ENCODE data around the gene BABAM2. TPM values are rescaled to one million over a fixed set of nuclear protein-coding genes. Genes with fewer than 3 reads are reported as not detected.

The BABAM2 gene
- total RNA-seq, 1 experiment from 2014 or later, result 27.1 TPM

DNA sequence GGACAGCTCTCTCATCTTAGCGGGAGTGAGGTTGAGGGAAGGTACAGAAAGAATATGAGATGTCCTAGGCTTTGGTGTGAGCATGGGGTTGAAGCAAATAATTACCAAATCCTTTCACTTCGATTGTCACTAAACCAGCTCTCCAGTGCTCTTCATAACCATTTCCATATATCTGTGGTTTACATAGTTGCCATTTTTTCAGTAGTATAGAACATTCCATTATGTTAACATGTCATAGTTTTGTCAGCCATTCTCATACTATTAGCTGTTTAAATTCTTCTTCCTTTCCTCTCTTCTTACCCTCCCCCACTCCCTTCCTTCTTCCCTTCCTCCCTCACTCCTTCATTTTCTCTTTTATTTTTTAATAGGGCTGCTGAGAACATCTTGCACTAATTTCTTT is 205.9 kb downstream of the BABAM2 start:
- Histone ChIP-seq H3K79me1 (ENCODE audit: insufficient read depth, low read depth, low read length, poor library complexity, severe bottlenecking) (no peaks in the 10 kb centered on the region), H3K4ac (ENCODE audit: low read depth, low read length) (no peak overlapping the region), H2BK20ac (ENCODE audit: low read depth, low read length, poor library complexity, severe bottlenecking) (no peak overlapping the region), H2AFZ (ENCODE audit: low read length) (no peak overlapping the region), H3T11ph (ENCODE audit: low read length) (no peak overlapping the region), H4K8ac (replicated peaks; ENCODE audit: insufficient read length, low read depth, low read length) (no peak overlapping the region), H4K20me1 (ENCODE audit: control insufficient read depth, insufficient read depth, insufficient read length) (no peaks in the 10 kb centered on the region), H4K5ac (ENCODE audit: insufficient read length, low read depth, low read length) (no peak overlapping the region), H3K23ac (ENCODE audit: insufficient read length, low read depth, low read length) (no peak overlapping the region), H3K56ac (ENCODE audit: insufficient read length, low read depth, low read length) (no peak overlapping the region), H3K9me3 (ENCODE audit: control insufficient read depth, low read depth, low read length) (no peaks in the 10 kb centered on the region), H2BK120ac (ENCODE audit: low read depth, low read length, poor library complexity, severe bottlenecking) (no peak overlapping the region), H3K27ac (ENCODE audit: insufficient read length, low read depth, low read length) (no peak overlapping the region), H2BK5ac (ENCODE audit: insufficient read length, low read length) (no peak overlapping the region), H3K18ac (ENCODE audit: insufficient read length, low read depth, low read length) (no peak overlapping the region), H2AK5ac (ENCODE audit: insufficient read length, low read length) (no peak overlapping the region), H3K27me3 (ENCODE audit: insufficient read depth, low read length) (no peaks in the 10 kb centered on the region; the same call in 1 of the 2 replicates), H2BK15ac (ENCODE audit: low read depth, low read length) (no peak overlapping the region), H3K23me2 (ENCODE audit: insufficient read length, low read depth, low read length, poor library complexity, severe bottlenecking) (no peaks in the 10 kb centered on the region), H3K14ac (ENCODE audit: insufficient read depth, low read length) (no peak overlapping the region), H3K79me2 (ENCODE audit: insufficient read depth, low read length) (no peaks in the 10 kb centered on the region), H2BK12ac (ENCODE audit: insufficient read length, low read depth, low read length) (no peak overlapping the region), H3K4me2 (ENCODE audit: insufficient read depth, insufficient read length, low read length) (no peak overlapping the region), H3K4me1 (ENCODE audit: insufficient read depth, low read length) (no peaks in the 10 kb centered on the region), H3K9ac (ENCODE audit: extremely low read depth, insufficient read length, low read length) (no peak overlapping the region), H4K91ac (ENCODE audit: insufficient read length, low read depth, low read length) (no peak overlapping the region)
- no CpG with 5 or more reads among the region's 2 CpGs for WGBS (ENCODE audit: extremely low coverage, insufficient read length, low lambda C conversion rate)
- no peak for DNase-seq
- Mint-ChIP-seq H3K4me3 (no peak overlapping the region), H3K9me3 (no peaks in the 10 kb centered on the region), H3K27ac (no peak overlapping the region), H3K36me3 (ENCODE audit: insufficient read depth in 1 of 3, low read depth in 3 of 3) (no peaks in the 10 kb centered on the region), H3K27me3 (ENCODE audit: low read depth) (no peaks in the 10 kb centered on the region), H3K4me1 (no peaks in the 10 kb centered on the region)
- TF ChIP-seq, protein P1, sequence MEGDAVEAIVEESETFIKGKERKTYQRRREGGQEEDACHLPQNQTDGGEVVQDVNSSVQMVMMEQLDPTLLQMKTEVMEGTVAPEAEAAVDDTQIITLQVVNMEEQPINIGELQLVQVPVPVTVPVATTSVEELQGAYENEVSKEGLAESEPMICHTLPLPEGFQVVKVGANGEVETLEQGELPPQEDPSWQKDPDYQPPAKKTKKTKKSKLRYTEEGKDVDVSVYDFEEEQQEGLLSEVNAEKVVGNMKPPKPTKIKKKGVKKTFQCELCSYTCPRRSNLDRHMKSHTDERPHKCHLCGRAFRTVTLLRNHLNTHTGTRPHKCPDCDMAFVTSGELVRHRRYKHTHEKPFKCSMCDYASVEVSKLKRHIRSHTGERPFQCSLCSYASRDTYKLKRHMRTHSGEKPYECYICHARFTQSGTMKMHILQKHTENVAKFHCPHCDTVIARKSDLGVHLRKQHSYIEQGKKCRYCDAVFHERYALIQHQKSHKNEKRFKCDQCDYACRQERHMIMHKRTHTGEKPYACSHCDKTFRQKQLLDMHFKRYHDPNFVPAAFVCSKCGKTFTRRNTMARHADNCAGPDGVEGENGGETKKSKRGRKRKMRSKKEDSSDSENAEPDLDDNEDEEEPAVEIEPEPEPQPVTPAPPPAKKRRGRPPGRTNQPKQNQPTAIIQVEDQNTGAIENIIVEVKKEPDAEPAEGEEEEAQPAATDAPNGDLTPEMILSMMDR (conservative IDR thresholded peaks at IDR 0.05), result no peak

Measured in H9 (cell line).